ENCODE data around the gene COL17A1. TPM values are rescaled to one million over a fixed set of nuclear protein-coding genes. Genes with fewer than 3 reads are reported as not detected.

The COL17A1 gene
- total RNA-seq, 1 donor from 2014 or later, result 10.1 TPM

GRCh38 chr10:104016661-104017060 lies 69.0 kb downstream of the COL17A1 start:
- TF ChIP-seq CTCF (IDR thresholded peaks at IDR 0.05; ENCODE audit: insufficient read depth, low read depth, low read length) (no peak), EZH2 (IDR thresholded peaks at IDR 0.05; ENCODE audit: insufficient read depth, low read length) (no peak)
- Histone ChIP-seq H3K79me2 (ENCODE audit: insufficient read depth, low read length) (no peaks in the 10 kb centered on the region), H3K9ac (ENCODE audit: low read length) (no peak overlapping the region), H3K4me2 (ENCODE audit: low read length) (no peak overlapping the region), H2AFZ (ENCODE audit: low read depth, low read length) (no peak overlapping the region), H3K4me3 (ENCODE audit: insufficient read depth, low read depth, low read length) (no peak overlapping the region), H3K36me3 (ENCODE audit: insufficient read depth, low read length) (peaks cover 17% of the 10 kb centered on the region), H3K27me3 (ENCODE audit: insufficient read depth, low read length) (no peaks in the 10 kb centered on the region), H4K20me1 (ENCODE audit: insufficient read depth, low read length) (no peaks in the 10 kb centered on the region), H3K9me3 (ENCODE audit: insufficient read depth, low read depth, low read length) (no peaks in the 10 kb centered on the region), H3K4me1 (ENCODE audit: insufficient read depth, low read length) (no peaks in the 10 kb centered on the region), H3K27ac (ENCODE audit: low read depth, low read length) (no peak overlapping the region)
- Mint-ChIP-seq H3K4me1 (ENCODE audit: low read depth, unreplicated experiment) (no peaks in the 10 kb centered on the region), H3K27ac (ENCODE audit: unreplicated experiment) (no peak overlapping the region), H3K9me3 (ENCODE audit: unreplicated experiment) (no peaks in the 10 kb centered on the region), H3K36me3 (ENCODE audit: low read depth, unreplicated experiment) (peaks cover under 1% of the 10 kb centered on the region), H3K27me3 (ENCODE audit: low read depth, unreplicated experiment) (no peaks in the 10 kb centered on the region), H3K4me3 (ENCODE audit: unreplicated experiment) (no peak overlapping the region)
- FAIRE-seq (no peak), DNase-seq (ENCODE audit: low read depth) (no peak)

- Histone ChIP-seq H3K27me3 (ENCODE audit: insufficient read depth, low read length) (no peaks in the 10 kb centered on the region), H3K79me2 (ENCODE audit: insufficient read depth, low read length) (no peaks in the 10 kb centered on the region), H3K36me3 (ENCODE audit: insufficient read depth, low read length) (peaks cover 4% of the 10 kb centered on the region), H3K9ac (ENCODE audit: low read length) (no peak overlapping the region), H3K4me1 (ENCODE audit: insufficient read depth, low read length) (no peaks in the 10 kb centered on the region), H4K20me1 (ENCODE audit: insufficient read depth, low read length) (no peaks in the 10 kb centered on the region), H3K27ac (ENCODE audit: low read depth, low read length) (no peak overlapping the region), H3K9me3 (ENCODE audit: insufficient read depth, low read depth, low read length) (no peaks in the 10 kb centered on the region), H3K4me3 (ENCODE audit: insufficient read depth, low read depth, low read length) (no peak overlapping the region), H3K4me2 (ENCODE audit: low read length) (no peak overlapping the region), H2AFZ (ENCODE audit: low read depth, low read length) (no peak overlapping the region)
- FAIRE-seq (no peak), DNase-seq (ENCODE audit: low read depth) (no peak)
- no peaks in the 10 kb centered on the region for H3K9me3 Mint-ChIP-seq (ENCODE audit: unreplicated experiment)
- no peak overlapping the region for H3K27ac Mint-ChIP-seq (ENCODE audit: unreplicated experiment)
- no peak overlapping the region for H3K4me3 Mint-ChIP-seq (ENCODE audit: unreplicated experiment)
- TF ChIP-seq EZH2 (IDR thresholded peaks at IDR 0.05; ENCODE audit: insufficient read depth, low read length) (no peak), CTCF (IDR thresholded peaks at IDR 0.05; ENCODE audit: insufficient read depth, low read depth, low read length) (no peak)
- H3K4me1 Mint-ChIP-seq (ENCODE audit: low read depth, unreplicated experiment), result no peaks in the 10 kb centered on the region
- no peaks in the 10 kb centered on the region for H3K36me3 Mint-ChIP-seq (ENCODE audit: low read depth, unreplicated experiment)
- H3K27me3 Mint-ChIP-seq (ENCODE audit: low read depth, unreplicated experiment), result no peaks in the 10 kb centered on the region
These were observed 71.5 kb downstream of the COL17A1 start for GRCh38 chr10:104014176-104014575.

- Mint-ChIP-seq H3K9me3 (ENCODE audit: unreplicated experiment) (no peaks in the 10 kb centered on the region), H3K27ac (ENCODE audit: unreplicated experiment) (no peak overlapping the region), H3K36me3 (ENCODE audit: low read depth, unreplicated experiment) (no peaks in the 10 kb centered on the region), H3K27me3 (ENCODE audit: low read depth, unreplicated experiment) (no peaks in the 10 kb centered on the region), H3K4me3 (ENCODE audit: unreplicated experiment) (no peak overlapping the region), H3K4me1 (ENCODE audit: low read depth, unreplicated experiment) (no peaks in the 10 kb centered on the region)
- no peak for DNase-seq (ENCODE audit: low read depth)
- no peaks in the 10 kb centered on the region for H3K79me2 ChIP-seq (ENCODE audit: insufficient read depth, low read length)
- no peaks in the 10 kb centered on the region for H3K9me3 ChIP-seq (ENCODE audit: insufficient read depth, low read depth, low read length)
- no peak overlapping the region for H3K4me2 ChIP-seq (ENCODE audit: low read length)
- H3K27me3 ChIP-seq (ENCODE audit: insufficient read depth, low read length), result no peaks in the 10 kb centered on the region
- H2AFZ ChIP-seq (ENCODE audit: low read depth, low read length), result no peak overlapping the region
- no peak overlapping the region for H3K9ac ChIP-seq (ENCODE audit: low read length)
- H3K4me3 ChIP-seq (ENCODE audit: insufficient read depth, low read depth, low read length), result no peak overlapping the region
- TF ChIP-seq CTCF (IDR thresholded peaks at IDR 0.05; ENCODE audit: insufficient read depth, low read depth, low read length), result no peak
- TF ChIP-seq EZH2 (IDR thresholded peaks at IDR 0.05; ENCODE audit: insufficient read depth, low read length), result no peak
- H3K36me3 ChIP-seq (ENCODE audit: insufficient read depth, low read length), result peaks cover 2% of the 10 kb centered on the region
- no peak for FAIRE-seq
- H4K20me1 ChIP-seq (ENCODE audit: insufficient read depth, low read length), result no peaks in the 10 kb centered on the region
- no peak overlapping the region for H3K27ac ChIP-seq (ENCODE audit: low read depth, low read length)
- H3K4me1 ChIP-seq (ENCODE audit: insufficient read depth, low read length), result no peaks in the 10 kb centered on the region
These were observed 72.2 kb downstream of the COL17A1 start for GRCh38 chr10:104013489-104013888.
